Epithelial cell of alveolus of lung (primary cell): ENCODE measurements around the gene CACNB2. TPM values are rescaled to one million over a fixed set of nuclear protein-coding genes. Genes with fewer than 3 reads are reported as not detected.

ENCODE experiments used
- total RNA-seq: library from RNA; depleted of rRNA; stranded (reverse); fragments of >200 nt; gene quantifications from 2 replicates; pipeline ENCODE4 v1.2.1, GENCODE V29; 2015

CACNB2 gene
- total RNA-seq, result 1.3 and 12.4 TPM in 2 replicates

GRCh38 chr10:18140149-18140956 is at the start of gene CACNB2:
Gene CACNB2, plus strand, starts transcription at chr10:18140424.

Other genes with a start within 250 kb of the CACNB2 start
- not detected in 2 replicates for gene SLC39A12, start 188.5 kb upstream of the CACNB2 start, total RNA-seq